DND-41 (cell line): ENCODE results near the gene SPTLC2.

Source experiments
- ATAC-seq: fragments of 200-7000 bp; cut with Tn5 transposase; 3 replicates; pipeline ENCODE4 v1.9.1; 2021; ENCODE audit warnings: low read depth; ENCODE audit not compliant: insufficient read depth
- DNase-seq: peaks from one replicate; pipeline ENCODE4 v3.0.0-alpha.2; 2020
- H2AFZ ChIP-seq: 2 replicates; pipeline ENCODE4 v1.6.0; 2012; ENCODE audit warnings: low read depth, low read length
- H3K27ac ChIP-seq: 2 replicates; pipeline ENCODE4 v1.5.1; 2012; ENCODE audit warnings: low read length, inconsistent platforms
- H3K27me3 ChIP-seq: fragments of 200-600 bp; sonication (generic); 2 replicates; pipeline ENCODE4 v1.6.0; 2012; ENCODE audit warnings: low read length, mild to moderate bottlenecking, inconsistent platforms; ENCODE audit not compliant: insufficient read depth, poor library complexity
- H3K36me3 ChIP-seq: 2 replicates; pipeline ENCODE4 v1.5.1; 2012; ENCODE audit warnings: low read length, inconsistent platforms; ENCODE audit not compliant: insufficient read depth
- H3K4me1 ChIP-seq: 2 replicates; pipeline ENCODE4 v1.5.1; 2012; ENCODE audit warnings: mild to moderate bottlenecking, low read length; ENCODE audit not compliant: insufficient read depth
- H3K4me2 ChIP-seq: 2 replicates; pipeline ENCODE4 v1.6.0; 2012; ENCODE audit warnings: mild to moderate bottlenecking, moderate library complexity, low read length, inconsistent platforms; ENCODE audit not compliant: insufficient read depth
- H3K4me3 ChIP-seq, 2 experiments: fragments of 200-600 bp in 1 of 2; shearing (Covaris generic) in 1 of 2; 2 replicates each; pipeline ENCODE4 v1.5.1; 2012 to 2016; ENCODE audit warnings: inconsistent platforms in 2 of 2, low read length in 2 of 2, mild to moderate bottlenecking in 2 of 2, low read depth in 1 of 2, moderate library complexity in 1 of 2
- H3K79me2 ChIP-seq: 2 replicates; pipeline ENCODE4 v1.6.0; 2012; ENCODE audit warnings: low read length, inconsistent platforms; ENCODE audit not compliant: insufficient read depth
- H3K9ac ChIP-seq: 2 replicates; pipeline ENCODE4 v1.6.0; 2012; ENCODE audit warnings: low read depth, mild to moderate bottlenecking, inconsistent platforms, low read length, moderate library complexity
- H3K9me3 ChIP-seq: 2 replicates; pipeline ENCODE4 v1.5.1; 2012; ENCODE audit warnings: low read length, moderate library complexity, mild to moderate bottlenecking, inconsistent platforms; ENCODE audit not compliant: insufficient read depth, severe bottlenecking
- H4K20me1 ChIP-seq: 2 replicates; pipeline ENCODE4 v1.6.0; 2012; ENCODE audit warnings: low read length; ENCODE audit not compliant: insufficient read depth
- CTCF ChIP-seq: IDR thresholded peaks from 2 replicates; pipeline ENCODE4 v1.5.1; 2012; ENCODE audit warnings: borderline replicate concordance, low read length, moderate library complexity, mild to moderate bottlenecking; ENCODE audit not compliant: poor library complexity, severe bottlenecking; ENCODE audit errors: extremely low read depth
- EZH2 ChIP-seq: IDR thresholded peaks from 3 replicates; pipeline ENCODE4 v1.6.1; 2012; ENCODE audit warnings: borderline replicate concordance, low read depth, mild to moderate bottlenecking, moderate library complexity, low read length, inconsistent platforms; ENCODE audit not compliant: severe bottlenecking

The SPTLC2 gene

GRCh38 chr14:77526266-77526665 lies 90.2 kb downstream of the SPTLC2 start:
- H3K4me2 ChIP-seq = no peak overlapping the region
- no peaks in the 10 kb centered on the region for H3K9me3 ChIP-seq
- TF ChIP-seq CTCF (no peak), EZH2 (no peak)
- no peaks in the 10 kb centered on the region for H3K4me1 ChIP-seq
- H3K9ac ChIP-seq = no peak overlapping the region
- peaks cover 2% of the 10 kb centered on the region; the same call in 1 of the 2 replicates for H3K36me3 ChIP-seq
- H3K27ac ChIP-seq = no peak overlapping the region
- DNase-seq (no peak), ATAC-seq (no peak)
- no peaks in the 10 kb centered on the region for H3K79me2 ChIP-seq
- no peak overlapping the region for H2AFZ ChIP-seq
- H3K4me3 ChIP-seq = no peak overlapping the region
- no peaks in the 10 kb centered on the region for H4K20me1 ChIP-seq
- H3K27me3 ChIP-seq = no peaks in the 10 kb centered on the region

GRCh38 chr14:77524536-77524935 lies 91.9 kb downstream of the SPTLC2 start:
- no peak overlapping the region for H3K4me3 ChIP-seq

GRCh38 chr14:77523109-77523508 lies 93.3 kb downstream of the SPTLC2 start:
- no peak for ATAC-seq
- peaks cover 32% of the 10 kb centered on the region for H3K36me3 ChIP-seq
- no peaks in the 10 kb centered on the region for H3K79me2 ChIP-seq
- no peaks in the 10 kb centered on the region for H3K9me3 ChIP-seq
- H4K20me1 ChIP-seq = no peaks in the 10 kb centered on the region
- H3K4me3 ChIP-seq = no peak overlapping the region
- H3K4me1 ChIP-seq = no peaks in the 10 kb centered on the region
- DNase-seq = no peak
- TF ChIP-seq EZH2 = no peak
- no peaks in the 10 kb centered on the region for H3K27me3 ChIP-seq
- no peak overlapping the region for H3K27ac ChIP-seq
- H3K9ac ChIP-seq = no peak overlapping the region
- H3K4me2 ChIP-seq = no peak overlapping the region
- H2AFZ ChIP-seq = no peak overlapping the region

More at GRCh38 chr14:77524536-77524935, 91.9 kb downstream of the SPTLC2 start:
- no peaks in the 10 kb centered on the region for H3K27me3 ChIP-seq
- H3K9ac ChIP-seq = no peak overlapping the region
- no peaks in the 10 kb centered on the region for H4K20me1 ChIP-seq
- no peak for ATAC-seq
- H2AFZ ChIP-seq = no peak overlapping the region
- TF ChIP-seq EZH2 (no peak), CTCF (no peak)
- H3K9me3 ChIP-seq = no peaks in the 10 kb centered on the region
- peaks cover 18% of the 10 kb centered on the region for H3K36me3 ChIP-seq
- no peaks in the 10 kb centered on the region for H3K4me1 ChIP-seq
- H3K27ac ChIP-seq = no peak overlapping the region
- no peak for DNase-seq
- no peak overlapping the region for H3K4me2 ChIP-seq
- no peaks in the 10 kb centered on the region for H3K79me2 ChIP-seq

GRCh38 chr14:77520555-77520954 lies 95.9 kb downstream of the SPTLC2 start:
- H3K4me3 ChIP-seq = no peak overlapping the region
- H3K4me2 ChIP-seq = no peak overlapping the region
- no peaks in the 10 kb centered on the region for H3K4me1 ChIP-seq
- DNase-seq = no peak
- H3K36me3 ChIP-seq = peaks cover 47% of the 10 kb centered on the region
- no peaks in the 10 kb centered on the region for H3K27me3 ChIP-seq
- no peaks in the 10 kb centered on the region for H4K20me1 ChIP-seq
- ATAC-seq = no peak
- no peak overlapping the region for H2AFZ ChIP-seq
- no peak overlapping the region for H3K27ac ChIP-seq
- H3K79me2 ChIP-seq = no peaks in the 10 kb centered on the region
- no peak overlapping the region for H3K9ac ChIP-seq
- no peaks in the 10 kb centered on the region for H3K9me3 ChIP-seq
- TF ChIP-seq CTCF = no peak
- no peak for TF ChIP-seq EZH2
